Hematopoietic multipotent progenitor cell treated with erythropoietin and hydrocortisone succinate and interleukin-3 and kit ligand, for 8 days (in vitro differentiated cells): ENCODE measurements around the gene PSME4.
"Not testable (repeated sequence)": the region's sequence is repeated elsewhere in the genome, so short reads cannot be mapped to it uniquely, and the experiment has no call there.

ENCODE experiments used
- DNase-seq: peaks from one replicate; pipeline ENCODE4 v3.0.0-alpha.2; 2015

PSME4 gene

GRCh38 chr2:53886406-53887280 lies 84.2 kb downstream of the PSME4 start:
- no peak for DNase-seq

- DNase-seq = no peak
Measured at GRCh38 chr2:53884883-53885282, 85.9 kb downstream of the PSME4 start.

GRCh38 chr2:53881986-53882385 lies 88.8 kb downstream of the PSME4 start:
- no peak for DNase-seq

- DNase-seq = no peak
Measured at GRCh38 chr2:53881360-53881759, 89.4 kb downstream of the PSME4 start.

- DNase-seq = no peak
Measured at GRCh38 chr2:53880756-53881155, 90.0 kb downstream of the PSME4 start.

- DNase-seq = no peak
Measured at GRCh38 chr2:53877556-53877955, 93.2 kb downstream of the PSME4 start.

- DNase-seq = no peak
Measured at GRCh38 chr2:53877112-53877511, 93.7 kb downstream of the PSME4 start.

- no peak for DNase-seq
Measured at GRCh38 chr2:53874401-53874950, 96.3 kb downstream of the PSME4 start.

GRCh38 chr2:53867773-53868172 lies 103.0 kb downstream of the PSME4 start:
- DNase-seq = no peak

GRCh38 chr2:53867169-53867568 lies 103.6 kb downstream of the PSME4 start:
- DNase-seq = no peak

GRCh38 chr2:53865962-53866361 lies 104.8 kb downstream of the PSME4 start:
- no peak for DNase-seq

- no peak for DNase-seq
Measured at GRCh38 chr2:53865264-53865663, 105.5 kb downstream of the PSME4 start.

- DNase-seq = no peak
Measured at GRCh38 chr2:53863538-53864227, 107.1 kb downstream of the PSME4 start.

GRCh38 chr2:53861824-53862223 lies 109.0 kb downstream of the PSME4 start:
- no peak for DNase-seq

- DNase-seq = no peak
Measured at GRCh38 chr2:53859206-53860181, 111.3 kb downstream of the PSME4 start, which contains the start of gene GPR75. GPR75 (minus strand) TSS chr2:53859967; CDS start chr2:53854756, 5,211 bp downstream.

GRCh38 chr2:53856272-53856671 lies 114.5 kb downstream of the PSME4 start:
- DNase-seq = no peak

- DNase-seq = no peak
Measured at GRCh38 chr2:53854678-53855077, 116.1 kb downstream of the PSME4 start.

GRCh38 chr2:53852532-53852931 lies 118.3 kb downstream of the PSME4 start:
- no peak for DNase-seq

GRCh38 chr2:53851052-53851757 lies 119.6 kb downstream of the PSME4 start:
- not testable (repeated sequence) for DNase-seq

GRCh38 chr2:53848062-53848461 lies 122.7 kb downstream of the PSME4 start:
- no peak for DNase-seq

- peak; percentile 21 for DNase-seq
Measured at GRCh38 chr2:53843595-53843994, 127.2 kb downstream of the PSME4 start.

- DNase-seq = no peak
Measured at GRCh38 chr2:53842891-53843290, 127.9 kb downstream of the PSME4 start.
